HG03097 (cell line): ENCODE data around the gene TMED4.
"Not testable (repeated sequence)": the region's sequence is repeated elsewhere in the genome, so short reads cannot be mapped to it uniquely, and the experiment has no call there.

Experiments
- ATAC-seq: cut with Tn5 transposase; IDR thresholded peaks from one replicate; pipeline ENCODE4 v1.9.1; 2021; ENCODE audit not compliant: unreplicated experiment, low FRiP score

Gene TMED4

DNA sequence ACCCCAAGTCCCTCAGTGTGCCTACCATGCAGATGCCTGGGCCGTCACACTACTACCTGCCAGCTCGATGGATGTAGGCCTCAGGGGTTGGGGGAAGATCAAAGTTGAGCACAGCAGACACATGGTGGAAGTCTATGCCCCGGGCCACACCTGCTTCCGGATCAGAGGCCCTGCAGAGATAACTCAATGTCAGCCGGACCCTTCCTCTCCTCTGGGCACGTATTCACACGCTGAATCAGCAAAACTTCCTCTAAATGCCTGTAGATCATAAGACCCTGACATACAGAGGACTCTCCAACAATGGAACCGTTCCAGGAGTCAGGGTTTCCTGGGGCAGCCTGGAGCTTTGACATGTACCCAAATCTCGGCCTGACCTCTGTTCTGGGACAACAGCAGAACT, 12.1 kb downstream of the TMED4 start:
- no peak for ATAC-seq

DNA sequence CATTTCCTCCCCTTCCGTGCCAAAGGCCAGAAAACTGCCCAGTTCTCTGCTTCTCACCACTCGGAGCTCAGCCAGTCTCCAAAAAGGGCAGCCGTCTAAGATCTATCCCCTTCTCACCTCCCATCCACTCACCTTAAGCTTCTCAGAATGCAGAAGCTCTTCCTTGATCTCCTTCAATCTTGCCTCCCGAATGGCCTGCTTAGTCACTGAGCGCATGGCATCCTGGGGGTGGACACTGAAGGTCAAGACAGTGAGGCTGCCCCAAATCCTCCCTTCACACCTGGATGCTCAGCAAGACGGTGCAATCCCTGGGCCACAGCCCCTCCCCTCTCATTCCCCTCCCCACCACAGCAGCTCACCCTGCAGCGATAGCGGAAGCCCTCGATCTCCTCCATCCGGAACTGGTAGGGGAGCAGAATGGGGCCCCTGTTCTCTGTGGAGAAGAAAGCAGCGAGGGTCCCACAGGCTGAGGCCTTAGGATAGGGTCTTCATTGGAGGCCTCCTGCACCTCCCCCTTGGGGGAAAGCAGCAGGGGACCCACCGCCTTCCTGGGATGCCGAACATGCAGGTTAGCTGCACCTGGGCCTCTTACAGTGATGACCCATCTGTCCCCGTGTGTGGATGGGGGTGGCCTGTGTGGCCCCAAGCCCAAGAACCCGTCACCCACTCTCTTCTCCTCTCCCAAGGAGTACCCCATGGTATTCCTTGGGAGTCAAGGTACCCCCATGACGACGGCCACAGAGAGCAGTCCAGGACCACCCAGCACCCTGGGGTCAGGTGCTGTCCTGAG, 13.1 kb downstream of the TMED4 start:
- no peak for ATAC-seq

DNA sequence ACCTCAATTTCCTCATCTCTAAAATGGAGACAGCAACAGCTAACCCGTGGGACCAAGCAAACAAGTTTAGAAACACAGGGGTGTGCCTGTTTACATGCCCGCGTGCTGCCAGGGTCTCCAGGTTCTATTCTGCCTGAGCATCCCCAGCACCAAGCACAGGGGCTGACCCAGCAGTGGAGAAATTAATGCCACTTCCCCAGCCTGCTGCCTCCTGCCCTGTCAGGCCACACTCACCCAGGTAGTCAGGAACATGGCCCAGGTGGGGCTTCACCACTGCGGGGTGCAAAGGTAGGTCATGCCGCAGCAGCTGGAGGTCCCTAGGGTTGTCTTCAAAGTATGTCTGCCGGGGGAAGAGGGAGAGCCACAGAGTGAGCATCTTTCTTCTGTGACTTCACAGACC, 14.1 kb downstream of the TMED4 start:
- no peak for ATAC-seq

DNA sequence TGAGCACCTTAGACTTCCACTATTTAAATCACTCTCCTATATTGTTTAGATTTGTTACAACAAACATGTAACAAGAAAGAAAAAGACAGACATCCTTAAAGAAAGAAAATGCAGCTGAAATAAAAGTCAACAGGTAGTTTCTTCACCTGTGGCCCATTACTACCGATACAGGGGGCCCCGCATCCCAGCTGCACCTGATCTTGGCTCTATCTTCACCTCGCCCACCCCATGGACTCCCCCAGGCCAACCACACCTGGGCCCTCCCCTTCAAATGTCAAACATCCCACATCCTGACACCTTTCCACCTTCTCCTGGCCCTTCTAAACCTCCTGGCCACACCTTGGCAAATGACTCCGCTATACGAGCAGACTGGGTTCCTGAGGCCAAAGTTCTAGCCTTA, 15.4 kb downstream of the TMED4 start:
- no peak for ATAC-seq

DNA sequence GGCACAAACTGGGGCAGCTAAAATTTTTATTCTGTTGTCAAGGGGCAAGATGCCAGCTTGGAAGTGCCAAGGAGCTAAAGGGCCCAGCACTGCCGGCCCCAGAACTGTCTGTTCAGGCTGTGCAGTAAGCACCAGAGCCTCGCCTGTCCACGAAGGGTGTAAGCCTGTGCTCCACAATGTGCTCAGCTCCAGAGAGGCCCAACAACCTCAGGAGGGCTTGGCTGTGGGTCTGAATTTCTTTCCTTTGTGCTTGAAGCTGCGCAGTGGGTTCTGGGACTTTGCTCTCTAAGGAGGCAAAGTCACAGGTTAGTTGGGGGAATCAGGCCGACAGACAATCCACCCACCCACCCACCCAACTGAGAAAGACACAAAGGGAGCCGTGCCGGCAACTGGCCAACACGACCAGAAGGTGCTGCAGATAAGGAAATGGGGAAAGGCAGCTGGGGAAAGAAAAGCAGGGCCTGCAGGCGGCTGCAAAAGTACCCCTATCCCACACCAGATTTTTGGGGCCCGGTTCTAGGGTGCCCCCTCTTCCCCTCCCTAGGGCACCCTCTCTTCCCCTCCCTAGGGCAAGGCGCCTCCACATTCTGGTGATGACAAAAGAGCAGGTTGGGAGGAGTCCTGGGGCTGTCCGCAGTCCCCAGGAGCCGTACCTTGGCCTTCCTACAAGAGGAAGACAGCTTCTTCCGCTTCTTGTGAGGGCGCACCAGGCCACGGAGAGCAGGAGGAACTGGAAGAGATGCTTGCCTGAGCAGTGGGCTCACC, 16.1 kb downstream of the TMED4 start:
- ATAC-seq, result no peak

DNA sequence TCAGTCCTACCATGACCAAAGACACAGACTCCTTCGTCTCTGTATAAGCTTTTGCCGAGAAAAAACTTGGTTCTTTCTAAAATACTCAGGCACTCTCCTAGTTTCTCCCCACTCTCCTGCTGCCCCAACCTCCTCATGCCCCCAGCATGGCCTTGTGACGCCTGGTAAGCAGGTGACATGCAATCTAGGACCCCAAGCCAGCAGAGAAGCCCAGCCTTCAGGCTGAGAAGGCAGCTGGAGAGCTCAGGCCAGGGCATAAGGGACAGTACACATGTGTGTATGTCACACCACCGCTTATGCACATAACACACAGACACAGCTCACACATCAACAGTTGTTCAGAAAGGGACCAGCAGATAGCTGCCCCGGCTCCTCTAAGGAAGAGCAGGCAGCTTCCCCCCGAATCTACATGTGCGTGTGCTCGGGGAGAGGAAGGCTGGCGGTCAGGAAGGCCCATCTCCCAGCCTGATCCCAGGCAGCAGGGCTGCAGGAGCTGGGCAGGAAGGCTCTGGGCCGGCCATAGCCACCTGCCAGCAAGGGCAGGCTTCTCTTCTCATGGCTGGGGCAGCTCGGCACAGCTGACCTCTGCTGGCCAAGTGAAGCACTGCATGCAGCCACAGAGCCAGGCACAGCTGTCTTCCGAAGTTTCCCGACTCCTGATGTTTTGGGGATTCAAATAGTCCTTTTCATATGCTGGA, 16.8 kb downstream of the TMED4 start:
- no peak for ATAC-seq

DNA sequence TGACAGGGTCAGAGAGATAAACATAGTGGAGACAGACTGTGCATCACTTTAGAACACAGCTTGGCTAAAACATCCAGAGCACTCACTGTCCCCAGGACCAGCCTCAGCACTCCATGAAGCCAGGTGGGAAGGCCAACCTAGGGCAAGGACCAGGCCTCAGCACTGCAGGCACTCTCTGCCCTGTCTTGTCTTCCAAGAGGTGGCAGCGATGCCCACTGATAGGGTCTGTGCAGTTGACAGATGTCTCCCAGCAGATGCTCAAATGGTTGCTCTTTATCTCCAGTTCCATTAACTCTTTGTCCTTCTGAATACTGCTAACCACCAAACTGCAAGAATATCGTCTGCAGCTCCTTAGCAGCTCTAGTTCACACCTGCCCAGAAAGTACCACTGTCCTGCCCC, 17.4 kb downstream of the TMED4 start:
- ATAC-seq, result no peak

DNA sequence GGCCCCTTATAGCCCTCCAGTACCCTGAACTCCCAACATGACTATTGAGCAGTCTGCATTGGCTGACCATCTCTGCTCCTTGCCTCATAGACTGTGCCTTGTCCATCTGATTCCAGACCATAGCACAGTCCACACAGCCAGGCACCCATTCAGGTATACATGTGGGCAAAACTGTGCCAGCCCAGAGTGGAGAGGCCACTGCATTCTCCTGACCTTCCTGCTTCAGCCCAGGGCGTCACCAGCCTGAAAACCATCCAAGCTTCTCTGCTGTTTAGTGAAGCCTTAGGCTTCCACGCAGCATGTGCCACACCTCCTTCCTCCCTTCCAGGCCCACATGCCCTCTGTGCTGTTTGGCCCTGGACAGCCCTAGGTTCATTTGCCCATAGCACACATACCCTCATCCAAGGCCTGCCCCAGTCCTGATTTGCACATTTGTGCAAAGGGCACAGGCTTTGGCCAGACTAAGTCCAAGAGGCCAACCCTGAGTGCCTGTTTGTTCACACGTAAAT, 18.8 kb downstream of the TMED4 start:
- ATAC-seq, result no peak

DNA sequence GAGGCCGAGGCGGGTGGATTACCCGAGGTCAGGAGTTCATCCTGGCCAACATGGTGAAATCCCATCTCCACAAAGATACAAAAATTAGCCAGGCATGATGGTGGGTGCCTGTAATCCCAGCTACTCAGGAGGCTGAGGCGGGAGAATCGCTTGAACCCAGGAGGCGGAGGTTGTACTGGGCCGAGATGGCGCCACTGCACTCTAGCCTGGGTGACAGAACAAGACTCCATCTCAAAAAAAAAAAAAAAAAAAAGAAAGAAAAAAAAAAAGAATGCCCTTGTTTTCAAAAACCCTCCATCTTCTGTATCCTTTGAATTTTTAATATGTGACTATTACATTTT, 19.4 kb downstream of the TMED4 start:
- ATAC-seq, result not testable (repeated sequence)

DNA sequence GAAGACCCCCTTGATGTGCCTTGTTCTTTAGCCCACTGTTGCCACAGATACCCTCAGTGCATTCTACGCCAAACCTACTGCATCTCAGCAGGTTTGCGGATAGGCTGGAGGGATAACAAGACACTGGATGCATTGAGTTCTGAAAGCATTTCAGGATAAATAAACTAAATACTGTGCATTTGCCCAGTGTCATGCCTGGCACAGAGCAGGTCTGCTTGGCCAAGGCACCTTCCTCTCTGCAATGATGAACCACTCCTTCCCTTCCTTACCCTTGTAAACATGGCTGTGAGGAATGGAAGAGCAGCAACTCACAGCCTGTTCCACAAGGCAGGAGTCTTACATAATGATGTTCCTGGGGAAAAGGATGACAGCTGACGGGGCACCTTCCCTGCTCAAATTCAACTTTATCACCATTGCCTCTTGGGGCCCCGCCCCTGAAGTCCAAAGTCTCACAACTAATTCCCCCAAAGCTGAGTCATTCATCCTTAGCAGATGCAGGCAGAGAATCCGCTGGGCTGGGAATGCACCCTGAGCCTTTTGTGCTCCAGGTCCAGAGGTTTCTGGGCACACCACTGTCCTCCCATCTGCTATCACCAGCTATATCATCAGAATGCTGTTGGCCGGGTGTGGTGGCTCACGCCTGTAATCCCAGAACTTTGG, 19.9 kb downstream of the TMED4 start:
- no peak for ATAC-seq

DNA sequence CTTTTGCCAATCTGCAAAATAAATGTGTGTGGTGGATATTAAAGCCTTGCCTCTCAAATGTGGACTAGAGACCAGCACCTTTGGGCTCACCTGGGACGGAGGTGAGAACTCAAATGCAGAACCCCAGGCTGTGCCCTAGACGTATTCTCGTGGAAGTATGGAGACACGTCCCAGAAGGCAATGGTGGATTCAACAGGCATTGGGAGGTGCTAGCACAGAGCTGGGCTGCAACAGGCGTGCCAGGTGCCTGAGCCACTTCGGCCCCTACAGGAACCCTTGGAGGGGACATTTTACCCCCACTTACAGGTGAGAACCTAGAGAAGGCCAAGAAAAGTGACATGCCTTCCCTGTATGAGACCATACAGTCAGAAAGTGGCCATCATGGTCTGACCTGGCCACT, 20.6 kb downstream of the TMED4 start:
- ATAC-seq, result no peak

DNA sequence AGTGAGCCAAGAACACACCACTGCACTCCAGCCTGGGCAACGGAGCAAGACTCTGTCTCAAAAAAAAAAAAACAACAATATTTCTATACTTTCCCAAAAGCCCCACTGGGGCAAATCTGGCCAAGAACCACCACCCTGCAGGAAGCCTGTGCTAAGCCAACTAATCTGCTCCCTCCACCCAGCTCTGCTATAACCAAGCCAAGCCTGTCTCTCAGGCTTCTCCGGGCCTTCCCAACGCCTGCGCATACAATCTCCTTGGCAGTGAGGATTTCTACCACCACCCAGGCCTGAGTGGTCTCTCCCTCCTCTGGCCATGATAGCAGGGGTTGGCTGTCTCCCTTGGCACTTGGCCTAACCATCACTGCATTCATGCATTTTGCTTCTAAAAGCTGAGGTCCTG, 22.5 kb downstream of the TMED4 start:
- no peak for ATAC-seq

DNA sequence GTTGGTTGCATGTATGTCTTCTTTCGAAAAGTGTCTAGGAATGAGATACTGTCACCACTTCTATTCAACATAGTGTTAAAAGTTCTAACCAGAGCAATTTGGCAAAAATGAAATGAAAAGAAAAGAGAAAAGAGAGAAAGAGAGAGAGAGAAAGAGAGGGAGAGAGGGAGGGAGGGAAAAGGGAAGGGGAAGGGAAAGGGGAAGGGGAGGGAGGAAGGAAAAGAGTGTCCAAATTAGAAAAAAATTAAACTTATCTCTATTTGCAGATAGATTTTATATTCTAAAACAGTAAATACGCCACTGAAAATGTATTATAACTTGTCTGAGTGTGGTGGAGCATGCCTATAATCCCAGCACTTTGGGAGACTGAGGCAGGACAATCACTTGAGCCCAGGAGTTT, 24.5 kb downstream of the TMED4 start:
- ATAC-seq, result no peak

DNA sequence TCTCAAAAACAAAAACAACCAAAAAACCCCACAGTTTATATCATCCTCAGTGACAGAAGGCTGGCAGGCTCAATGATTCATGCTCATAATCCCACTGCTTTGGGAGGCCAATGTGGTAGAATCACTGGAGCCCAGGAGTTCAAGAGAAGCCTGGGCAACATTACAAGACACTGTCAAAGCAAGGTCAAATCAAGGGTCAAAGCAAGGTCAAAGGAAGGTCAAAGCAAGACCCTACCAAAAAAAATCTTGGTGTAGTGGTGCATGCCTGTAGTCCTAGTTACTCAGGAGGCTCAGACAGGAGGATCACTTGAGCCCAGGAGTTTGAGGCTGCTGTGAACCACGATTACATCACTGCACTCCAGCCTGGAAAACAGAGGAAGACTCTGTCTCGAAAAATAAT, 26.7 kb downstream of the TMED4 start:
- no peak for ATAC-seq

DNA sequence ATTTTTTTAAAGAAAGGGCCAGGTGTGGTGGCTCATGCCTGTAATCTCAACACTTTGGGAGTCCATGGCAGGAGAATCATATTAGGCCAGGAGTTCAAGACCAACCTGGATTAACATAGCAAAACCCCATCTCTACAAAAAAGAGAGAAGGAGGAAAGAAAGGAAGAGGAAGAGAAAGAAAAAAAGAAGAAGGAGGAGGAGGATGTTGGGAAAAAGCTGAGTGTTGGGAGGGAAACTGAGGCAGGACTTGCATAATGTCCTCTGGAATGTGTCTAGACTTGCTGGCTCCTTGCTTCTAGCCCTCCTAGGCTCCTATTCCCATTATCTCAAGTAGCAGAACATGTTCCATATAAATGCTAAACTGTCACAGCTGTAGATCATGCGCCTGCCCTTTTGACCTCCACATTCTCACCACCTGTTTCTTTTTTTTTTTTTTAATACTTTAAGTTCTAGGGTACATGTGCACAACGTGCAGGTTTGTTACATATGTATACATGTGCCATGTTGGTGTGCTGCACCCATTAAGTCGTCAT, 29.5 kb downstream of the TMED4 start:
- ATAC-seq, result not testable (repeated sequence)

DNA sequence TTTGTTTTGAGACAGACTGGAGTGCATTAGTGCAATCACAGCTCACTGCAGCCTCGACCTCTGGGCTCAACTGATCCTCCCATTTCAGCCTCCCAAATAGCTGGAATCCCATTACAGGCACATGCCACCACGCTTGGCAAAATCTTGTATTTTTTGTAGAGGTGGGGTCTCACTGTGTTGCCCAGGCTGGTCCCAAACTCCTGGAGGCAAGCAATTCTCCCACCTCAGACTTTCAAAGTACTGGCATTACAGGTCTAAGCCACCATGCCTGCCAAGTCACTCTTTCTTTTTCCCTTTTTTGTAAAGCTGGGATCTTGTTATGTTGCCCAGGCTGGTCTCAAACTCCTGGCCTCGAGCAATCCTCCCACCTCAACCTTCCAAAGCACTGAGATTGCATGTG, 32.6 kb downstream of the TMED4 start:
- ATAC-seq, result no peak

DNA sequence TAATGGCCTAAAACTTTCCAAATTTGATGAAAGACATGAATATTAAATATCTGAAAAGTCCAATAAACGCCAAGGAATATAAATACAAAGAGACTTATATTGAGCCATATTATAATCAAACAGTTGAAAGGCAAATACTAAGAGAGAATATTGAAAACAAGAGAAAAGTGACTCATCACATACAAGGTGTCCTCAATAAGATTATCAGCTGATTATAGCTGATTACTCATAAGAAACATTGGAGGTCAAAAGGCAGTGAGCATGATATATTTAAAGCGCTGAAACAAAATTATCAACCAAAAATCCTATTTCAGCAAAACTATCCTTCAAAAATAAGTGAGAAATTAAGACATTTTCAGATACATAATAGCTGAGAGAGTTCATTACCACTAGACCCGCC, 33.1 kb downstream of the TMED4 start:
- ATAC-seq, result no peak

DNA sequence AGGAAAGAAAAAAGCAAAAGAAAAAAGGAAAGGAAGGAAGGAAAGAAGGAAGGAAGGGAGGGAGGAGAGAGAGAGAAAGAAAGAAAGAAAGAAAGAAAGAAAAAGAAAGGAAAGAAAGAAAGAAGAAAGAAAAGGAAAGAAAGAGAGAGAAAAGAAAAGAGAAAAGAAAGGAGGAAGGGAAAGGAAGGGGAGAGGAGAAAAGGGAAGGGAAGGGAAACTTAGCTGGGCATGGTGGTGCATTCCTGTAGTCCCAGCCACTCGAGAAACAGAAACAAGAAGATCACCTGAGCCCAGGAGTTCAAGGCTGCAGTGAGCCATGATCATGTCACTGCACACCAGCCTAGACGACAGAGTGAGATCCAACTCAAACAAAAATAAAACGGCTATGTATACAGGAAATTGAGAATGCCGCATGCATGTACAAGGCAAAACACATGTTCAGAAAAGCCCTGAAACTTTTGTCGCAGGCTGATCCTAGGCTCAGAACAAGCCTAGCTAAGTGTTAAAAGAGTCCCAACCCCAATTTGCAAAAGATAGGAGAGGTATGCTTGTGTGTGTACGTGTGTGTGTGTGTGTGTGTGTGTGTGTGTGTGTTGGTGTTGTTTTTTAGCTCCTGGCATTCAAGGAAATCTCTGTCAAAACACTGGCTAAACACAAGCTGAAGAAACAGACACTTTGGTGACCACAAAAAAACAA, 34.3 kb downstream of the TMED4 start:
- no peak for ATAC-seq

DNA sequence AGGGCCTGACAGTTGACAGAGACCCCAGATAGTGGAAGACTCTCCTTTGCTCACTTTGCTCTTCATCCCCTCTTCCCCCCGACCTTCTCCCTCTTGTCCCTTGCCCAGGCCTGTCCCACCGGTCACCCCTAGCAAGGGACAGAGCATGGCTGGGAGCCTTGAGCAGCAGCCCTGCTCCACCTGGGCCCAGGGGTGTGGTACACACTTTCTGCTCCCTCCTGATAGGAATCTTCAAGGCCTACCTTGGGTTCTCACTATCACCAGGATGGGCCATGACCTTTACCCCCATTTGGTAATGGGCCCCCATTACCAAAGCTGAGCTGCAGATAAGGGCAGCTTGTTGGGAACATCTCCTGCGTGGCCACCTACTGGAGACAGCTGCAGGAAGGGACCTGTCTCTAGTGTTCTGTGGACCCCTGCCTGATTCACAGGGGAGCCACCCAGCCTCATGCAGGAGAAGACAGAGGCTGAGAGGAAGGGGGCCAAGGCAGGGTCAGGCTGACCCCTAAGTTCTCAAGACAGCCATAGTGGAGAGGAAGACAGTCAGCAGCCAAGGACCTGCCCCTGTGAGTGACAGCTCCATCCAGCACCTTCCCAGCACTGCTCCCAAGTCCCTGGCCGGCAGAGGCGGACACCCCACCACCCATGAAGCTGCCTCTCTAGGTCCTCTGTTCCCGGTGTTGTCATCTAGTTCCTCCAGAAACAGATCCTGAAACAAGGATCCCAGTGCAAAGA, 40.0 kb downstream of the TMED4 start:
- no peak for ATAC-seq
